ENCODE results near the gene GJD4. TPM values are rescaled to one million over a fixed set of nuclear protein-coding genes. Genes with fewer than 3 reads are reported as not detected.
A peak's percentile ranks its signal among the peaks of the same experiment; 100 is the strongest.

The GJD4 gene
- total and polyA plus RNA-seq, 10 of the 15 experiments (the other 5 are each of a cell fraction or from before 2014, with no cell fraction given) = not detected

GRCh38 chr10:35640474-35640873 lies 35.3 kb downstream of the GJD4 start:
- 0 out of 2 replicates have a peak, but pooled peaks cover 3% of the 10 kb centered on the region for H3K4me1 ChIP-seq (ENCODE audit: control insufficient read depth, insufficient read depth, low read length)
- H2AFZ ChIP-seq (ENCODE audit: control insufficient read depth, low read depth, low read length) = no peak overlapping the region
- CTCF ChIA-PET = no interaction called here
- in situ Hi-C loops (cut with MboI) = no loop called here
- 5% methylated on average over 32 of the region's 53 CpGs for WGBS (ENCODE audit: insufficient coverage, insufficient replicate concordance, low lambda C conversion rate, missing lambda C conversion rate)
- H3K9me3 ChIP-seq (replicated peaks; ENCODE audit: control insufficient read depth, insufficient read depth, low read length) = no peaks in the 10 kb centered on the region; the same call in 2 of the 3 replicates
- no peaks in the 10 kb centered on the region for H4K20me1 ChIP-seq (ENCODE audit: control insufficient read depth, insufficient read depth)
- DNase-seq (ENCODE audit: low read depth, low spot score) (no peak), ATAC-seq (no peak), FAIRE-seq (no peak)
- no peak for TF ChIP-seq RELA (IDR thresholded peaks at IDR 0.05; ENCODE audit: borderline replicate concordance, partially characterized antibody)
- TF ChIP-seq, protein P1, sequence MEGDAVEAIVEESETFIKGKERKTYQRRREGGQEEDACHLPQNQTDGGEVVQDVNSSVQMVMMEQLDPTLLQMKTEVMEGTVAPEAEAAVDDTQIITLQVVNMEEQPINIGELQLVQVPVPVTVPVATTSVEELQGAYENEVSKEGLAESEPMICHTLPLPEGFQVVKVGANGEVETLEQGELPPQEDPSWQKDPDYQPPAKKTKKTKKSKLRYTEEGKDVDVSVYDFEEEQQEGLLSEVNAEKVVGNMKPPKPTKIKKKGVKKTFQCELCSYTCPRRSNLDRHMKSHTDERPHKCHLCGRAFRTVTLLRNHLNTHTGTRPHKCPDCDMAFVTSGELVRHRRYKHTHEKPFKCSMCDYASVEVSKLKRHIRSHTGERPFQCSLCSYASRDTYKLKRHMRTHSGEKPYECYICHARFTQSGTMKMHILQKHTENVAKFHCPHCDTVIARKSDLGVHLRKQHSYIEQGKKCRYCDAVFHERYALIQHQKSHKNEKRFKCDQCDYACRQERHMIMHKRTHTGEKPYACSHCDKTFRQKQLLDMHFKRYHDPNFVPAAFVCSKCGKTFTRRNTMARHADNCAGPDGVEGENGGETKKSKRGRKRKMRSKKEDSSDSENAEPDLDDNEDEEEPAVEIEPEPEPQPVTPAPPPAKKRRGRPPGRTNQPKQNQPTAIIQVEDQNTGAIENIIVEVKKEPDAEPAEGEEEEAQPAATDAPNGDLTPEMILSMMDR (IDR thresholded peaks at IDR 0.05 in 2 of 3, conservative IDR thresholded peaks at IDR 0.05 in 1 of 3; ENCODE audit: control insufficient read depth in 2 of 3, extremely low read depth in 1 of 3, insufficient read depth in 1 of 3, low read depth in 3 of 3, low read length in 3 of 3) = peak in 2 of 3 experiments; percentile 32 to 44; a peak in 4 of 6 replicates
- TF ChIP-seq NR2F1 (conservative IDR thresholded peaks at IDR 0.05) = no peak
- BruUV-seq (replicated peaks) = no TSS peak
- H3K4me3 ChIP-seq = no peak overlapping the region
- POLR2A ChIA-PET = no interaction called here
- H3K79me2 ChIP-seq (ENCODE audit: control insufficient read depth, insufficient read depth, low read length) = no peaks in the 10 kb centered on the region
- H3K27ac ChIP-seq (ENCODE audit: control insufficient read depth, insufficient read depth) = no peak overlapping the region
- peaks cover 0 to 13% of the 10 kb centered on the region in 2 experiments for H3K27me3 ChIP-seq (replicated peaks in 1 of 2; ENCODE audit: control insufficient read depth in 2 of 2, insufficient read depth in 2 of 2, low read length in 1 of 2)
- no peaks in the 10 kb centered on the region for H3K36me3 ChIP-seq (ENCODE audit: control insufficient read depth in 2 of 2, insufficient read depth in 2 of 2, low read length in 1 of 2)
- RAD21 ChIA-PET (ENCODE audit: unreplicated experiment) = no interaction called here
- SMC1A ChIA-PET (ENCODE audit: uncharacterized antibody, unreplicated experiment) = no interaction called here
- intact Hi-C loops (cut with micrococcal nuclease; ENCODE audit: unreplicated experiment) = no loop called here
- no peak overlapping the region for H3K9ac ChIP-seq (ENCODE audit: control insufficient read depth, insufficient read depth, low read length)
- peak overlapping the region; percentile 67; the same call in 1 of the 2 replicates for H3K4me2 ChIP-seq (ENCODE audit: control insufficient read depth, insufficient read depth)

DNA sequence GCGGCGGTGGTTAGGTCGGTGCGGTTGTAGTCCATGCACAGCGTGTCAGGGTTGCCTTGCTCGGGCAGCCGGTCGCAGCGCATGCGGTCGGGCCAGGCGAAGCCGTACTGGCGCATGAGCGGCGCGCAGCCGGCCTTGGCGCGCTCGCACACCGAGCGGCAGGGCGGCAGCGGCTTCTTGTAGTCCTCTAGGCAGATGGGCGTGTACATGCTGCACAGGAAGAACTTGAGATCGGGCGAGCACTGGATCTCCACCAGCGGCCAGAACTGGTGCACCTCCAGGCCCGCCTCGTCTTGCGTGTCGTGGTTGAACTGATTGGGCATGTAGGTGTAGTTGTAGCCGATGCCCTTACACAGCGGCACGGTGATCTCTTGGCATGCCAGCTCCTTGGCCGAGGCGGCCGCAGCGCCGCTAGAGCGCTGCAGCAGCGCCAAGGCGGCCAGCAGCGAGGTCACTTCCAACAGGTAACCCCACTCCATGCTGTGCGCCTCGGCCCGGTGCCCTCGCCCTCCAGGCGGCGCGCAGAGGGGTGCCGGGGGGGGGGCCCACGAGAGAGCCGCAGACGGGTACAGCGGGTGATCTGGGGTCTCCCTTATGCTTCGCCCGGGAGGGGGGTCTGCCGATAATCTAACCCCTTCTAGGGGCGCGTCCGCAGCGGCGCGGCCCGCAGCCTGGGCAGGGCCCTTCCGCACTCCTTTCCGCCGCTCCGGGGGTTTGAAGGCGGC lies 36.0 kb downstream of the GJD4 start:
- Histone ChIP-seq H3K36me3 (ENCODE audit: control insufficient read depth in 2 of 2, insufficient read depth in 2 of 2, low read length in 1 of 2) (no peaks in the 10 kb centered on the region), H3K9ac (ENCODE audit: control insufficient read depth, insufficient read depth, low read length) (no peak overlapping the region), H3K4me3 (peak overlapping the region; percentile 67; the same call in 1 of the 2 replicates), H2AFZ (ENCODE audit: control insufficient read depth, low read depth, low read length) (peak overlapping the region; percentile 17; the same call in 1 of the 2 replicates), H3K27me3 (replicated peaks in 1 of 2; ENCODE audit: control insufficient read depth in 2 of 2, insufficient read depth in 2 of 2, low read length in 1 of 2) (peaks cover 0 to 13% of the 10 kb centered on the region in 2 experiments), H4K20me1 (ENCODE audit: control insufficient read depth, insufficient read depth) (no peaks in the 10 kb centered on the region), H3K27ac (ENCODE audit: control insufficient read depth, insufficient read depth) (no peak overlapping the region), H3K9me3 (replicated peaks; ENCODE audit: control insufficient read depth, insufficient read depth, low read length) (no peaks in the 10 kb centered on the region; the same call in 2 of the 3 replicates), H3K4me2 (ENCODE audit: control insufficient read depth, insufficient read depth) (peak overlapping the region; percentile 70), H3K79me2 (ENCODE audit: control insufficient read depth, insufficient read depth, low read length) (no peaks in the 10 kb centered on the region), H3K4me1 (ENCODE audit: control insufficient read depth, insufficient read depth, low read length) (0 out of 2 replicates have a peak, but pooled peaks cover 3% of the 10 kb centered on the region)
- ATAC-seq (peak; percentile 54), FAIRE-seq (peak; percentile 52), DNase-seq (ENCODE audit: low read depth, low spot score) (no peak)
- TF ChIP-seq HDAC6 (IDR thresholded peaks at IDR 0.05; ENCODE audit: unreplicated experiment) (peak; percentile 79), TCF3 (IDR thresholded peaks at IDR 0.05; ENCODE audit: borderline replicate concordance, insufficient read depth, low read depth, low read length) (no peak), ZBED1 (IDR thresholded peaks at IDR 0.05; ENCODE audit: borderline replicate concordance) (no peak), MEF2B (IDR thresholded peaks at IDR 0.05; ENCODE audit: partially characterized antibody, poor library complexity, severe bottlenecking) (no peak), SIX5 (IDR thresholded peaks at IDR 0.05; ENCODE audit: low read depth, low read length, severe bottlenecking) (no peak)
- in situ Hi-C loops (cut with MboI) (no loop called here), intact Hi-C loops (cut with micrococcal nuclease; ENCODE audit: unreplicated experiment) (no loop called here)
- ChIA-PET SMC1A (ENCODE audit: uncharacterized antibody, unreplicated experiment) (no interaction called here), CTCF (no interaction called here), POLR2A (no interaction called here), RAD21 (ENCODE audit: unreplicated experiment) (no interaction called here)
- BruUV-seq (replicated peaks) = no TSS peak
- WGBS (ENCODE audit: insufficient coverage, insufficient replicate concordance, low lambda C conversion rate, missing lambda C conversion rate) = 17% methylated on average over 51 of the region's 72 CpGs
